GM12875 (cell line): Measurements from ENCODE around the gene GUCD1.
"Not testable (repeated sequence)": the region's sequence is repeated elsewhere in the genome, so short reads cannot be mapped to it uniquely, and the experiment has no call there.

Experiments
- H3K4me3 ChIP-seq: one replicate; pipeline ENCODE4 v1.5.1; 2011; ENCODE audit warnings: low read depth, low read length, control low read depth
- CTCF ChIP-seq: IDR thresholded peaks from 2 replicates; pipeline ENCODE4 v1.5.1; 2011; ENCODE audit warnings: low read depth, mild to moderate bottlenecking, control low read depth, inconsistent platforms, low read length, moderate library complexity, borderline replicate concordance; ENCODE audit not compliant: insufficient read depth

The GUCD1 gene

GRCh38 chr22:24541681-24542515 is 13.0 kb downstream of the GUCD1 start:
- TF ChIP-seq CTCF = no peak
- no peak overlapping the region for H3K4me3 ChIP-seq

GRCh38 chr22:24540470-24540869 is 14.5 kb downstream of the GUCD1 start:
- TF ChIP-seq CTCF = no peak
- no peak overlapping the region for H3K4me3 ChIP-seq

GRCh38 chr22:24536089-24536488 is 18.8 kb downstream of the GUCD1 start:
- no peak overlapping the region for H3K4me3 ChIP-seq
- TF ChIP-seq CTCF = no peak

- no peak for TF ChIP-seq CTCF
- H3K4me3 ChIP-seq = no peak overlapping the region
These were observed 19.6 kb downstream of the GUCD1 start for GRCh38 chr22:24535348-24535747.

GRCh38 chr22:24532075-24532474 is 22.9 kb downstream of the GUCD1 start:
- no peak overlapping the region for H3K4me3 ChIP-seq
- no peak for TF ChIP-seq CTCF

- not testable (repeated sequence) for H3K4me3 ChIP-seq
These were observed 24.0 kb downstream of the GUCD1 start for GRCh38 chr22:24530968-24531367.

GRCh38 chr22:24529898-24530297 is 25.0 kb downstream of the GUCD1 start:
- H3K4me3 ChIP-seq = no peak overlapping the region
- TF ChIP-seq CTCF = no peak
